ENCODE results near the gene DGKD. TPM values are rescaled to one million over a fixed set of nuclear protein-coding genes. Genes with fewer than 3 reads are reported as not detected.
A peak's percentile ranks its signal among the peaks of the same experiment; 100 is the strongest.

The DGKD gene
- polyA plus RNA-seq, 1 experiment: 10.8 TPM

DNA sequence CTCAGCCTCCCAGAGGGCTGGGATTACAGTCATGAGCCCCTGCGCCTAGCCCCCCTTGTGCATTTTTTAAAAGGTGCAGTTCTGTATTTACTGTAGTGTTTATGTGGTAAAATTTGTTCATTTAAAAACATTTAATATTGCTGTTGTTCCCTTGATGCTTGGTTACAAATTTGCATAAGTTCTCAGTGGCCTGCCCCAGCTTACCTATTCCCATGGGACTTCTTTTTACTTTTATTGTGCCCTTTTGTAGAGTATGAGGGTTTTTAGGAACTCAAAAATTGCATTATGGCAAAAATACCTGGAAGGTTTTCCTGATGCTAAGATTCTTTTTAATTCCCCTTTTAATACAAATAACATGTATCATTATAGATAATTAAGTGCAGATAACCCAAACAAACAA, 63.0 kb downstream of the DGKD start:
- ChIA-PET POLR2A (no interaction called here), CTCF (interaction anchor here (1.3 to 1.8 kb wide), 2 partner anchors 13 to 26 kb away, joined by 3 to 6 read pairs; no protein-coding TSS in a partner anchor)
- TF ChIP-seq, protein P1, sequence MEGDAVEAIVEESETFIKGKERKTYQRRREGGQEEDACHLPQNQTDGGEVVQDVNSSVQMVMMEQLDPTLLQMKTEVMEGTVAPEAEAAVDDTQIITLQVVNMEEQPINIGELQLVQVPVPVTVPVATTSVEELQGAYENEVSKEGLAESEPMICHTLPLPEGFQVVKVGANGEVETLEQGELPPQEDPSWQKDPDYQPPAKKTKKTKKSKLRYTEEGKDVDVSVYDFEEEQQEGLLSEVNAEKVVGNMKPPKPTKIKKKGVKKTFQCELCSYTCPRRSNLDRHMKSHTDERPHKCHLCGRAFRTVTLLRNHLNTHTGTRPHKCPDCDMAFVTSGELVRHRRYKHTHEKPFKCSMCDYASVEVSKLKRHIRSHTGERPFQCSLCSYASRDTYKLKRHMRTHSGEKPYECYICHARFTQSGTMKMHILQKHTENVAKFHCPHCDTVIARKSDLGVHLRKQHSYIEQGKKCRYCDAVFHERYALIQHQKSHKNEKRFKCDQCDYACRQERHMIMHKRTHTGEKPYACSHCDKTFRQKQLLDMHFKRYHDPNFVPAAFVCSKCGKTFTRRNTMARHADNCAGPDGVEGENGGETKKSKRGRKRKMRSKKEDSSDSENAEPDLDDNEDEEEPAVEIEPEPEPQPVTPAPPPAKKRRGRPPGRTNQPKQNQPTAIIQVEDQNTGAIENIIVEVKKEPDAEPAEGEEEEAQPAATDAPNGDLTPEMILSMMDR (IDR thresholded peaks at IDR 0.05; ENCODE audit: low read depth, low read length): no peak
- Histone ChIP-seq H3K27ac (ENCODE audit: low read depth, low read length) (no peak overlapping the region), H3K9me3 (ENCODE audit: control insufficient read depth, insufficient read depth, low read length) (peaks cover 12% of the 10 kb centered on the region), H3K4me3 (ENCODE audit: low read depth, low read length) (no peak overlapping the region), H3K27me3 (ENCODE audit: control insufficient read depth, insufficient read depth, low read length) (no peaks in the 10 kb centered on the region)
- DNase-seq (ENCODE audit: low read depth, low spot score): no peak

DNA sequence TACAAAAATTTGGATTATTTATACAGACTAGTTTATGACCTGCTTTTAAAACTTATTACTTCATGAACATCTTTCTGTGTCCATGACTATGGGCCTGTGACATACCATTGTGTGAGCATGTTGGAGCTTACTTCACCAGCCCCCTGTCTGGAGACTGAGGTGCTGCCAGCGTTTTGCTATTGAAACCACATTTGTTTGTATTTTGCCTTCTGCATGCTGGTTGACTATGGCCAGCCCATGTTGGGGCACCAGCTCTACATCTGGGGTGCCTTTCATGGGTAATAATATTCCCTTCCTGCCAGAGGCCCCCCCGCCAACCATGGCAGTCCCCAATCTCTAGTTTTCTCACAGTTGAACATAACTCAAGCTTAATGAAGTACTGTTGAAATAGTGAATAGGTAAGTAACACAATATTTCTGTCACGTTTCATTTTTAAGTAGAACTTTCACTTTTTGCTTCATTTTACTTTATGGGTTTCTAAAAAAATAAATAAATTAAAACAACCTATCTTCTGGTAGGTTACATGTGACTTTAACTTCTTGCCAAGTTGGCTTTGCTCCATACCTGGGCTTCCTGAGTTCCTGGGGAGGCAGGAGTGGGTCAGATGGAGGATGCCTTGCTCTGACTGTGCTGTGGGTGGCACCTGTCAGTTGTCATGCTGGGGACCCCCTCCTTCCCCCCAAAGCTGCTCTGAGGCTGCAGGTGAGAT, 63.9 kb downstream of the DGKD start:
- TF ChIP-seq, protein P1 (IDR thresholded peaks at IDR 0.05; ENCODE audit: low read depth, low read length): no peak
- CTCF ChIA-PET: interaction anchor here (0.7 to 2.3 kb wide), 3 partner anchors 14 to 25 kb away, joined by 3 to 11 read pairs (median 3); no protein-coding TSS in a partner anchor
- peak overlapping the region; percentile 11 for H3K27ac ChIP-seq (ENCODE audit: low read depth, low read length)
- H3K4me3 ChIP-seq (ENCODE audit: low read depth, low read length): no peak overlapping the region
- no peak for DNase-seq (ENCODE audit: low read depth, low spot score)
- POLR2A ChIA-PET: no interaction called here
- H3K9me3 ChIP-seq (ENCODE audit: control insufficient read depth, insufficient read depth, low read length): peaks cover 12% of the 10 kb centered on the region
- no peaks in the 10 kb centered on the region for H3K27me3 ChIP-seq (ENCODE audit: control insufficient read depth, insufficient read depth, low read length)

DNA sequence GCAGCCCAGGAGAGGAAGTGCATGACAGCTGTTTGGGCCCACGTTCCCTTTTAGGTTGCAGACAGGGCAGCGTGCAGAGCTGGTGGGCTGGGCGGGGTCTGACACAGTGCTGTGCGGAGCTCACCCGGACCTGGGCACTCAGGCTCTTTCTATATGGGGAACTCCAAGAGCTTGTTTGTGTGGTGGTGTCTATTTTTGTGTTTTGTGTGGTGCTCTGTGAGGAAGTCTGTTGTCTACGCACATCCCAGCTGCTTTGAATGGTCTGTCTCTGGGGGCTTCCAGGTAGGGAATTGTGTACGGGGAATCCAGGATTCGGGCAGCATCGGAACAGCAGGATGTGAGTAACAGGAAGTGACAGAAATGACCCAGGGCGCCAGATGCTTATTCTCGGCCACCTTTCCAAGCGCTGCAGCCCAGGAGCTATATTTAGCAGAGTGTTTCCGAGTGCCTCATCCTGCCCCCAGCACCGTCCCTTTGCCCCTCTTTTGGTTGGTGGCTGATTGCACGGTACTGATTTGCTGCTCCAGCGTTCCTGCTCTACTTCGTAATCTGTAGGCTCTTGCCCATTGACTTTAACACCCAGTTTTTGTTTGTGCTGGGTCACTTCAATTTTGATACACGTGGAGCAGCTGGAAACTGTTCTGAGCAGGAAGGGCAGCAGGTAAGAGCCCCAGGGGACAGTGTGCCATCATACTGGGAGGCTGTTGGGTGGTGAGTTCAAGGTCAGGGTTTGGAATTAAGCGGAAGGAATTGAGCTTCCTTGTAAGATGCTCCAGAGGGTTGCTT, 64.7 kb downstream of the DGKD start:
- Histone ChIP-seq H3K4me3 (ENCODE audit: low read depth, low read length) (no peak overlapping the region), H3K9me3 (ENCODE audit: control insufficient read depth, insufficient read depth, low read length) (peaks cover 16% of the 10 kb centered on the region), H3K27me3 (ENCODE audit: control insufficient read depth, insufficient read depth, low read length) (no peaks in the 10 kb centered on the region), H3K27ac (ENCODE audit: low read depth, low read length) (no peak overlapping the region)
- ChIA-PET CTCF (interaction anchor here (0.7 to 2.3 kb wide), 6 partner anchors 15 to 43 kb away, joined by 3 to 11 read pairs (median 3); no protein-coding TSS in a partner anchor), POLR2A (no interaction called here)
- TF ChIP-seq, protein P1 (IDR thresholded peaks at IDR 0.05; ENCODE audit: low read depth, low read length): no peak
- DNase-seq (ENCODE audit: low read depth, low spot score): no peak

DNA sequence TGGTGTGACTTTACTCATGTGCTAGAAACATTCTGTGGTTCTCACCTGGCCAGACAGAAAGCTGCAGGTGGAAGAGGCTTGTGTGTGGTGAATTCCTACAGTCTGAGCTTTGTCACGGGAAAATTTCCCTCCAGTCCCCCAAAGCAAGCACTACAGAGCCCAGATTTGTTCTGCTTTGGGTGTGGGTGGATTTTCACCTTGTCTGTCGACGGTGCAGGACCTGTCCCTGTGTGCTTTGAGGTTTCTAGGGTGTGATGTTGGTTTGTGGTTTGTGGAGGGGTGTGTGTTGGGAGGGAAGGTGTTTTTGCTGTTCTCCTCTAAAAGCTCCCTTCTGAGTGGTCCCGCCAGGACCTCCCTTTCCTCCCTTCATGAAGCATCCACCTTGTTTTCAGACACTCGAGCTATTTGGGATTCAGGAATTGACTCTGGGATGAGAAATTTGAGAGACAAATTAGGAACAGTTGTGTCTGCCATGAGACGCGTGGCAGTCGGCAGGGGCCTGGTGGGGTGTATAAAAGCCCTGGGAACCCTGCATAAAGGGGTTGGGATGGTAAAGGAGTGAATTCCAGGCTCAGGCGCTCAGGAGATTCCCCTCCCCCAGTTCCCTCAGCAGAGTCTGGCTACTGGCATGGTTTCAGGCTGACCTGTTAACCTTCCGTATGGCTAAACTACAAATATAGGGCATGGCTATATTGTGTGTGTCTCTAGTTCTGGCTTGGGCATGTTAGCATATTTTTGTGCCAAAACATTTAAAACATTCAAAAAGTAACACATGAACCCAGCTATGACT, 65.5 kb downstream of the DGKD start:
- Histone ChIP-seq H3K9me3 (ENCODE audit: control insufficient read depth, insufficient read depth, low read length) (peaks cover 23% of the 10 kb centered on the region), H3K27ac (ENCODE audit: low read depth, low read length) (peak overlapping the region; percentile 61), H3K4me3 (ENCODE audit: low read depth, low read length) (no peak overlapping the region), H3K27me3 (ENCODE audit: control insufficient read depth, insufficient read depth, low read length) (no peaks in the 10 kb centered on the region)
- CTCF ChIA-PET: interaction anchor here (0.5 to 2.3 kb wide), 5 partner anchors 16 to 169 kb away, joined by 3 to 11 read pairs (median 3); no protein-coding TSS in a partner anchor
- DNase-seq (ENCODE audit: low read depth, low spot score): no peak
- POLR2A ChIA-PET: no interaction called here
- TF ChIP-seq, protein P1 (IDR thresholded peaks at IDR 0.05; ENCODE audit: low read depth, low read length): no peak

Data from AG04450 (cell line).